ENCODE results near the gene DERA. TPM values are rescaled to one million over a fixed set of nuclear protein-coding genes. Genes with fewer than 3 reads are reported as not detected.

Gene DERA
- total and polyA plus RNA-seq, 9 of the 15 experiments (the other 6 are each of a cell fraction or from before 2014, with no cell fraction given), result 5.5 to 15.5 (median 7.8) TPM

GRCh38 chr12:15910864-15911721, at the start of gene DERA (continued):
- TF ChIP-seq MEF2A (IDR thresholded peaks at IDR 0.05; ENCODE audit: control insufficient read depth, low read depth, low read length) (no peak), HLTF (IDR thresholded peaks at IDR 0.05) (no peak), POLR2AphosphoS5 (IDR thresholded peaks at IDR 0.05; ENCODE audit: control insufficient read depth, insufficient read depth, low read depth, low read length) (no peak), HNRNPH1 (optimal IDR thresholded peaks at IDR 0.05; ENCODE audit: low read depth, low read length) (no peak), BHLHE40 (IDR thresholded peaks at IDR 0.05; ENCODE audit: low read length) (peak; percentile 13; the same call in 1 of the 2 replicates), TAF1 (IDR thresholded peaks at IDR 0.05; ENCODE audit: control insufficient read depth, extremely low read depth, insufficient read depth, low read length, severe bottlenecking) (no peak), FOSL1 (tag; conservative IDR thresholded peaks at IDR 0.05) (no peak), ZNF79 (CRISPR knock-in tag; IDR thresholded peaks at IDR 0.05; ENCODE audit: low read depth) (no peak), ZNF239 (CRISPR knock-in tag; IDR thresholded peaks at IDR 0.05) (no peak), PHF8 (IDR thresholded peaks at IDR 0.05; ENCODE audit: borderline replicate concordance, low read length) (peak; percentile 63), ZNF707 (CRISPR knock-in tag; conservative IDR thresholded peaks at IDR 0.05) (no peak), TFAP4 (CRISPR knock-in tag; IDR thresholded peaks at IDR 0.05; ENCODE audit: borderline replicate concordance) (peak; percentile 88), CBX8 (IDR thresholded peaks at IDR 0.05; ENCODE audit: borderline replicate concordance, extremely low read depth, low read depth, low read length, poor library complexity, severe bottlenecking) (no peak), RREB1 (CRISPR knock-in tag; IDR thresholded peaks at IDR 0.05) (no peak), MEF2D (tag; conservative IDR thresholded peaks at IDR 0.05; ENCODE audit: low read depth) (no peak), EP300 (IDR thresholded peaks at IDR 0.05; ENCODE audit: low read length) (no peak), PRPF4 (IDR thresholded peaks at IDR 0.05; ENCODE audit: insufficient read depth, low read depth, low read length, poor library complexity, severe bottlenecking) (no peak), NFIC (IDR thresholded peaks at IDR 0.05) (0 out of 2 replicates have a peak, but pooled peaks have one; percentile 12), PURB (CRISPR knock-in tag; IDR thresholded peaks at IDR 0.05; ENCODE audit: low read depth) (no peak), USF2 (CRISPR knock-in tag; IDR thresholded peaks at IDR 0.05) (no peak)

All from K562 (cell line).